ENCODE results near the gene CACNA1I.
A peak's percentile ranks its signal among the peaks of the same experiment; 100 is the strongest.

The CACNA1I gene

GRCh38 chr22:39530692-39531331 lies 39.7 kb upstream of the CACNA1I start:
- peak; percentile 23 for TF ChIP-seq CTCF (IDR thresholded peaks at IDR 0.05; ENCODE audit: insufficient read depth, missing control alignments)
- FAIRE-seq = no peak
- no peak for DNase-seq (ENCODE audit: insufficient read length, low spot score)

GRCh38 chr22:39532215-39533073 lies 38.1 kb upstream of the CACNA1I start, which contains the start of gene RPS19BP1:
Gene RPS19BP1 (minus strand): TSS chr22:39532748. CDS start chr22:39532738, 10 bp downstream.
- TF ChIP-seq CTCF (IDR thresholded peaks at IDR 0.05; ENCODE audit: insufficient read depth, missing control alignments) = no peak
- DNase-seq (ENCODE audit: insufficient read length, low spot score) = peak; percentile 52
- FAIRE-seq = no peak

- FAIRE-seq (no peak), DNase-seq (ENCODE audit: insufficient read length, low spot score) (no peak)
- TF ChIP-seq CTCF (IDR thresholded peaks at IDR 0.05; ENCODE audit: insufficient read depth, missing control alignments) = no peak
Observed at GRCh38 chr22:39534092-39534506, 36.5 kb upstream of the CACNA1I start.

- FAIRE-seq (no peak), DNase-seq (ENCODE audit: insufficient read length, low spot score) (no peak)
- TF ChIP-seq CTCF (IDR thresholded peaks at IDR 0.05; ENCODE audit: insufficient read depth, missing control alignments) = peak; percentile 89
Observed at GRCh38 chr22:39534591-39535356, 35.8 kb upstream of the CACNA1I start.

- FAIRE-seq (no peak), DNase-seq (ENCODE audit: insufficient read length, low spot score) (no peak)
- no peak for TF ChIP-seq CTCF (IDR thresholded peaks at IDR 0.05; ENCODE audit: insufficient read depth, missing control alignments)
Observed at GRCh38 chr22:39535357-39535725, 35.2 kb upstream of the CACNA1I start.

GRCh38 chr22:39535831-39536449 lies 34.6 kb upstream of the CACNA1I start:
- no peak for TF ChIP-seq CTCF (IDR thresholded peaks at IDR 0.05; ENCODE audit: insufficient read depth, missing control alignments)
- FAIRE-seq (no peak), DNase-seq (ENCODE audit: insufficient read length, low spot score) (no peak)

Data from D721Med (cell line).